ENCODE measurements around the gene UBE3B.

GRCh38 chr12:109534456-109534855 is 57.0 kb downstream of the UBE3B start:
- TF ChIP-seq POLR2A (IDR thresholded peaks at IDR 0.05) = no peak
- no peak for TF ChIP-seq CTCF (IDR thresholded peaks at IDR 0.05)

Data from prostate gland (tissue), 2 donors.